ENCODE measurements around the gene HSD17B1.

DNA sequence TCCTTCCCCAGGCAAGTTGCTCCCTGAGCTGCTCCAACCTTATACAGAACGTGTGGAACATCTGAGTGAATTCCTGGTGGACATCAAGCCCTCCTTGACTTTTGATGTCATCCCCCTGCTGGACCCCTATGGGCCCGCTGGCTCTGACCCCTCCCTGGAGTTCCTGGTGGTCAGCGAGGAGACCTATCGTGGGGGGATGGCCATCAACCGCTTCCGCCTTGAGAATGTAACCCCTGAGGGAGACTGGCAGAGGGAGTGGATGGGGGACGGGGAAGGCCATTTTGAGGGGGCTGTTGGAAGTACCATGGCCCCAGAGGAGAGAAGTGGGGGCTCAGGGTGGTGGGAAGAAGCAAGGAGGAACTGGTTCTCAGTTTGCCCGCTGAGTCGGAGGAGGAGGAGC, 11.2 kb downstream of the HSD17B1 start:
- no peak for TF ChIP-seq POLR2A (IDR thresholded peaks at IDR 0.05; ENCODE audit: low read depth, low read length)
- TF ChIP-seq POLR2AphosphoS5 (IDR thresholded peaks at IDR 0.05; ENCODE audit: low read depth, low read length): no peak
- TF ChIP-seq TAF1 (IDR thresholded peaks at IDR 0.05; ENCODE audit: borderline replicate concordance, low read depth, low read length): no peak
